GM12873 (cell line): ENCODE measurements around the gene FAM209B.

ENCODE experiments used
- CTCF ChIP-seq: IDR thresholded peaks from 2 replicates; pipeline ENCODE4 v1.5.1; 2012; ENCODE audit warnings: low read depth, mild to moderate bottlenecking, moderate library complexity, low read length, control low read depth; ENCODE audit not compliant: insufficient read depth; ENCODE audit errors: missing control alignments

FAM209B gene

GRCh38 chr20:56579301-56579710 is 46.3 kb downstream of the FAM209B start:
- no peak for TF ChIP-seq CTCF

GRCh38 chr20:56580226-56580625 is 47.2 kb downstream of the FAM209B start:
- TF ChIP-seq CTCF: no peak

GRCh38 chr20:56581701-56582100 is 48.7 kb downstream of the FAM209B start:
- no peak for TF ChIP-seq CTCF

- TF ChIP-seq CTCF: no peak
Observed at GRCh38 chr20:56582542-56582941, 49.5 kb downstream of the FAM209B start.

GRCh38 chr20:56584916-56585315 is 51.9 kb downstream of the FAM209B start:
- no peak for TF ChIP-seq CTCF
